Measurements from ENCODE around the gene ACP2.

The ACP2 gene

DNA sequence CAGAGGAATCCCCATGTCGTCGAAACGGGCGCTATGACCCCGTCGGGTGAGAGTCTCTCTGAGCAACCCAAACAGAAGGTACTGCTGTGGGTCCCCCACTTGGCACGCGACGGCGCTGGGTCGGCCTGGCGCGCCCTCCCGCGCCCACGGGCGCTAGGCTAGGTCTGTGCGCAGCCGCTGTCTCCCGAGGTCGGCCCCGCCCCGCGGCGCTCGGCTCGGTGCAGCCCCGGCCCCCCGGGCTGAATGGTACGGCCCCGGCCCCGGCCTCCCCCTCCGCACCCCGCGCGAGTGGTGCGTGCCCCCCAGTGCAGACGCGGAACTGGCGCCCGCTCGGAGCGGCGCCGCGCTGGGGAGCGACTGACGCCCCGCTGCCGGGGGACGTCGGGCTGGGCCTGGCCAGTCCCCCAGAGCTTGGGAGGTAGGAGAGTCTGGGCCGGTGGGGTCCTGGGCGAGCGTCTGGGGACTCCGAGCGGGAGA lies 21.3 kb upstream of the ACP2 start, which contains the start of gene MADD (continued):
- TF ChIP-seq SCRT1 (tag by site-specific recombination; IDR thresholded peaks at IDR 0.05; ENCODE audit: borderline replicate concordance) = no peak
- no peak for TF ChIP-seq ZNF350 (tag by site-specific recombination; IDR thresholded peaks at IDR 0.05)
- TF ChIP-seq GLIS2 (tag by site-specific recombination; IDR thresholded peaks at IDR 0.05) = peak; percentile 56; the same call in 1 of the 2 replicates
- TF ChIP-seq, protein P1, sequence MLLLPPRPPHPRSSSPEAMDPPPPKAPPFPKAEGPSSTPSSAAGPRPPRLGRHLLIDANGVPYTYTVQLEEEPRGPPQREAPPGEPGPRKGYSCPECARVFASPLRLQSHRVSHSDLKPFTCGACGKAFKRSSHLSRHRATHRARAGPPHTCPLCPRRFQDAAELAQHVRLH (tag by site-specific recombination; IDR thresholded peaks at IDR 0.05) = no peak
- TF ChIP-seq ZNF426 (tag by site-specific recombination; IDR thresholded peaks at IDR 0.05) = no peak
- TF ChIP-seq ZNF777 (tag by site-specific recombination; IDR thresholded peaks at IDR 0.05; ENCODE audit: borderline replicate concordance) = no peak
- peak; percentile 75 for TF ChIP-seq ZNF423 (tag by site-specific recombination; IDR thresholded peaks at IDR 0.05)
- TF ChIP-seq YY1 (tag by site-specific recombination; IDR thresholded peaks at IDR 0.05) = no peak
- TF ChIP-seq ZNF112 (tag by site-specific recombination; IDR thresholded peaks at IDR 0.05) = no peak
- TF ChIP-seq ZNF792 (tag by site-specific recombination; IDR thresholded peaks at IDR 0.05) = no peak
- TF ChIP-seq ZNF501 (tag by site-specific recombination; IDR thresholded peaks at IDR 0.05) = no peak
- no peak for TF ChIP-seq ZNF23 (tag by site-specific recombination; IDR thresholded peaks at IDR 0.05; ENCODE audit: borderline replicate concordance)
- TF ChIP-seq HOXC10 (CRISPR knock-in tag; IDR thresholded peaks at IDR 0.05) = no peak
- TF ChIP-seq, protein P2, sequence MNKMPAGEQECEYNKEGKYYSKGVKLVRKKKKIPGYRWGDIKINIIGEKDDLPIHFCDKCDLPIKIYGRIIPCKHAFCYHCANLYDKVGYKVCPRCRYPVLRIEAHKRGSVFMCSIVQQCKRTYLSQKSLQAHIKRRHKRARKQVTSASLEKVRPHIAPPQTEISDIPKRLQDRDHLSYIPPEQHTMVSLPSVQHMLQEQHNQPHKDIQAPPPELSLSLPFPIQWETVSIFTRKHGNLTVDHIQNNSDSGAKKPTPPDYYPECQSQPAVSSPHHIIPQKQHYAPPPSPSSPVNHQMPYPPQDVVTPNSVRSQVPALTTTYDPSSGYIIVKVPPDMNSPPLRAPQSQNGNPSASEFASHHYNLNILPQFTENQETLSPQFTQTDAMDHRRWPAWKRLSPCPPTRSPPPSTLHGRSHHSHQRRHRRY (tag by site-specific recombination; IDR thresholded peaks at IDR 0.05) = no peak
- TF ChIP-seq ZFP69B (tag by site-specific recombination; IDR thresholded peaks at IDR 0.05) = peak; percentile 68; the same call in 1 of the 2 replicates
- TF ChIP-seq HOXA7 (CRISPR knock-in tag; IDR thresholded peaks at IDR 0.05; ENCODE audit: borderline replicate concordance) = no peak
- TF ChIP-seq ZNF658 (tag by site-specific recombination; IDR thresholded peaks at IDR 0.05) = no peak
- TF ChIP-seq ZNF514 (tag by site-specific recombination; IDR thresholded peaks at IDR 0.05) = no peak
- no peak for TF ChIP-seq ZNF677 (tag by site-specific recombination; IDR thresholded peaks at IDR 0.05)
- TF ChIP-seq ZNF654 (tag by site-specific recombination; IDR thresholded peaks at IDR 0.05; ENCODE audit: low read depth) = no peak
- no peak for TF ChIP-seq ZNF184 (tag by site-specific recombination; IDR thresholded peaks at IDR 0.05)
- TF ChIP-seq, protein P3, sequence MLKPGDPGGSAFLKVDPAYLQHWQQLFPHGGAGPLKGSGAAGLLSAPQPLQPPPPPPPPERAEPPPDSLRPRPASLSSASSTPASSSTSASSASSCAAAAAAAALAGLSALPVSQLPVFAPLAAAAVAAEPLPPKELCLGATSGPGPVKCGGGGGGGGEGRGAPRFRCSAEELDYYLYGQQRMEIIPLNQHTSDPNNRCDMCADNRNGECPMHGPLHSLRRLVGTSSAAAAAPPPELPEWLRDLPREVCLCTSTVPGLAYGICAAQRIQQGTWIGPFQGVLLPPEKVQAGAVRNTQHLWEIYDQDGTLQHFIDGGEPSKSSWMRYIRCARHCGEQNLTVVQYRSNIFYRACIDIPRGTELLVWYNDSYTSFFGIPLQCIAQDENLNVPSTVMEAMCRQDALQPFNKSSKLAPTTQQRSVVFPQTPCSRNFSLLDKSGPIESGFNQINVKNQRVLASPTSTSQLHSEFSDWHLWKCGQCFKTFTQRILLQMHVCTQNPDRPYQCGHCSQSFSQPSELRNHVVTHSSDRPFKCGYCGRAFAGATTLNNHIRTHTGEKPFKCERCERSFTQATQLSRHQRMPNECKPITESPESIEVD (tag by site-specific recombination; IDR thresholded peaks at IDR 0.05) = no peak
- TF ChIP-seq ZBTB7A (tag by site-specific recombination; IDR thresholded peaks at IDR 0.05; ENCODE audit: low read depth) = no peak
- 0 out of 2 replicates have a peak, but pooled peaks have one; percentile 23 for TF ChIP-seq ZNF561 (tag by site-specific recombination; IDR thresholded peaks at IDR 0.05; ENCODE audit: borderline replicate concordance)
- TF ChIP-seq, protein P4, sequence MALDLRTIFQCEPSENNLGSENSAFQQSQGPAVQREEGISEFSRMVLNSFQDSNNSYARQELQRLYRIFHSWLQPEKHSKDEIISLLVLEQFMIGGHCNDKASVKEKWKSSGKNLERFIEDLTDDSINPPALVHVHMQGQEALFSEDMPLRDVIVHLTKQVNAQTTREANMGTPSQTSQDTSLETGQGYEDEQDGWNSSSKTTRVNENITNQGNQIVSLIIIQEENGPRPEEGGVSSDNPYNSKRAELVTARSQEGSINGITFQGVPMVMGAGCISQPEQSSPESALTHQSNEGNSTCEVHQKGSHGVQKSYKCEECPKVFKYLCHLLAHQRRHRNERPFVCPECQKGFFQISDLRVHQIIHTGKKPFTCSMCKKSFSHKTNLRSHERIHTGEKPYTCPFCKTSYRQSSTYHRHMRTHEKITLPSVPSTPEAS (tag by site-specific recombination; IDR thresholded peaks at IDR 0.05) = no peak
- no peak for TF ChIP-seq YY2 (tag by site-specific recombination; IDR thresholded peaks at IDR 0.05)
- no peak for TF ChIP-seq KLF7 (tag by site-specific recombination; IDR thresholded peaks at IDR 0.05; ENCODE audit: borderline replicate concordance)
- no peak for TF ChIP-seq KLF16 (tag by site-specific recombination; IDR thresholded peaks at IDR 0.05)
- TF ChIP-seq ZNF140 (tag by site-specific recombination; IDR thresholded peaks at IDR 0.05) = no peak
- TF ChIP-seq ZNF670 (tag by site-specific recombination; IDR thresholded peaks at IDR 0.05; ENCODE audit: low read depth) = no peak
- TF ChIP-seq, protein P5, sequence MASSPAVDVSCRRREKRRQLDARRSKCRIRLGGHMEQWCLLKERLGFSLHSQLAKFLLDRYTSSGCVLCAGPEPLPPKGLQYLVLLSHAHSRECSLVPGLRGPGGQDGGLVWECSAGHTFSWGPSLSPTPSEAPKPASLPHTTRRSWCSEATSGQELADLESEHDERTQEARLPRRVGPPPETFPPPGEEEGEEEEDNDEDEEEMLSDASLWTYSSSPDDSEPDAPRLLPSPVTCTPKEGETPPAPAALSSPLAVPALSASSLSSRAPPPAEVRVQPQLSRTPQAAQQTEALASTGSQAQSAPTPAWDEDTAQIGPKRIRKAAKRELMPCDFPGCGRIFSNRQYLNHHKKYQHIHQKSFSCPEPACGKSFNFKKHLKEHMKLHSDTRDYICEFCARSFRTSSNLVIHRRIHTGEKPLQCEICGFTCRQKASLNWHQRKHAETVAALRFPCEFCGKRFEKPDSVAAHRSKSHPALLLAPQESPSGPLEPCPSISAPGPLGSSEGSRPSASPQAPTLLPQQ (tag by site-specific recombination; IDR thresholded peaks at IDR 0.05) = peak; percentile 91
- TF ChIP-seq ZNF776 (tag by site-specific recombination; IDR thresholded peaks at IDR 0.05; ENCODE audit: borderline replicate concordance) = no peak
- TF ChIP-seq, protein P6, sequence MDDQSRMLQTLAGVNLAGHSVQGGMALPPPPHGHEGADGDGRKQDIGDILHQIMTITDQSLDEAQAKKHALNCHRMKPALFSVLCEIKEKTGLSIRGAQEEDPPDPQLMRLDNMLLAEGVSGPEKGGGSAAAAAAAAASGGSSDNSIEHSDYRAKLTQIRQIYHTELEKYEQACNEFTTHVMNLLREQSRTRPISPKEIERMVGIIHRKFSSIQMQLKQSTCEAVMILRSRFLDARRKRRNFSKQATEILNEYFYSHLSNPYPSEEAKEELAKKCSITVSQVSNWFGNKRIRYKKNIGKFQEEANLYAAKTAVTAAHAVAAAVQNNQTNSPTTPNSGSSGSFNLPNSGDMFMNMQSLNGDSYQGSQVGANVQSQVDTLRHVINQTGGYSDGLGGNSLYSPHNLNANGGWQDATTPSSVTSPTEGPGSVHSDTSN (CRISPR knock-in tag; IDR thresholded peaks at IDR 0.05) = 0 out of 2 replicates have a peak, but pooled peaks have one; percentile 33
- TF ChIP-seq ZNF548 (tag by site-specific recombination; IDR thresholded peaks at IDR 0.05) = no peak
- TF ChIP-seq ZNF510 (tag by site-specific recombination; IDR thresholded peaks at IDR 0.05; ENCODE audit: insufficient replicate concordance) = no peak
- TF ChIP-seq ZNF530 (tag by site-specific recombination; IDR thresholded peaks at IDR 0.05; ENCODE audit: low read depth) = no peak
